Mesendoderm (in vitro differentiated cells): ENCODE results near the gene GSPT1.

Experiments
- DNase-seq: peaks from one replicate; pipeline ENCODE4 v3.0.0; 2013
- H2AK5ac ChIP-seq: 2 replicates; pipeline ENCODE4 v1.6.1; 2013; ENCODE audit warnings: low read length, inconsistent platforms
- H2BK120ac ChIP-seq: 2 replicates; pipeline ENCODE4 v1.6.1; 2013; ENCODE audit warnings: low read depth, mild to moderate bottlenecking, low read length, moderate library complexity, mixed read lengths
- H2BK15ac ChIP-seq: replicated peaks from 2 replicates; pipeline ENCODE4 v1.6.1; 2013; ENCODE audit warnings: low read depth, mild to moderate bottlenecking, moderate library complexity
- H2BK5ac ChIP-seq: 2 replicates; pipeline ENCODE4 v1.6.1; 2013; ENCODE audit warnings: low read length, inconsistent platforms
- H3K18ac ChIP-seq: 2 replicates; pipeline ENCODE4 v1.6.1; 2013; ENCODE audit warnings: mild to moderate bottlenecking, low read length, mixed read lengths
- H3K23ac ChIP-seq: one replicate; pipeline ENCODE4 v1.6.1; 2013; ENCODE audit warnings: low read length
- H3K27ac ChIP-seq: 2 replicates; pipeline ENCODE4 v1.5.1; 2013; ENCODE audit warnings: low read depth, mild to moderate bottlenecking, inconsistent platforms, low read length, moderate library complexity
- H3K27me3 ChIP-seq: 2 replicates; pipeline ENCODE4 v1.6.1; 2013; ENCODE audit warnings: low read length, control low read depth, mild to moderate bottlenecking, inconsistent platforms; ENCODE audit not compliant: insufficient read depth, poor library complexity
- H3K36me3 ChIP-seq: 2 replicates; pipeline ENCODE4 v1.6.1; 2013; ENCODE audit warnings: low read length, inconsistent platforms; ENCODE audit not compliant: control insufficient read depth, insufficient read depth
- H3K4ac ChIP-seq: one replicate; pipeline ENCODE4 v1.6.1; 2013; ENCODE audit warnings: low read depth, mild to moderate bottlenecking, low read length, moderate library complexity
- H3K4me1 ChIP-seq: 2 replicates; pipeline ENCODE4 v1.6.1; 2013; ENCODE audit warnings: low read depth, low read length, inconsistent platforms; ENCODE audit not compliant: control insufficient read depth
- H3K4me2 ChIP-seq: 2 replicates; pipeline ENCODE4 v1.6.1; 2013; ENCODE audit warnings: low read length
- H3K4me3 ChIP-seq: 2 replicates; pipeline ENCODE4 v1.5.1; 2013; ENCODE audit warnings: mild to moderate bottlenecking, low read length
- H3K56ac ChIP-seq: one replicate; pipeline ENCODE4 v1.6.1; 2013; ENCODE audit warnings: low read length
- H3K79me1 ChIP-seq: 2 replicates; pipeline ENCODE4 v1.6.1; 2013; ENCODE audit warnings: low read length, inconsistent platforms
- H3K79me2 ChIP-seq: 2 replicates; pipeline ENCODE4 v1.6.1; 2013; ENCODE audit warnings: mild to moderate bottlenecking, low read length; ENCODE audit not compliant: control insufficient read depth, insufficient read depth
- H3K9ac ChIP-seq: 2 replicates; pipeline ENCODE4 v1.6.1; 2013; ENCODE audit warnings: low read length, inconsistent platforms
- H4K5ac ChIP-seq: one replicate; pipeline ENCODE4 v1.6.1; 2013; ENCODE audit warnings: low read length
- H4K8ac ChIP-seq: one replicate; pipeline ENCODE4 v1.6.1; 2013; ENCODE audit warnings: low read depth, mild to moderate bottlenecking, control low read depth, low read length, moderate library complexity
- WGBS: extraction: QIAGEN DNeasy Blood & Tissue Kit; methylation state at CpG from one replicate; pipeline ENCODE4 v1.1.7; 2013; ENCODE audit warnings: low lambda C conversion rate, missing lambda C conversion rate; ENCODE audit not compliant: insufficient coverage; ENCODE audit errors: extremely low coverage; 5-methylcytosine and 5-hydroxymethylcytosine counted together

The GSPT1 gene

GRCh38 chr16:11875721-11876120, 40.0 kb downstream of the GSPT1 start:
- no peak overlapping the region for H3K18ac ChIP-seq
- H3K27me3 ChIP-seq, result no peaks in the 10 kb centered on the region
- H2AK5ac ChIP-seq, result no peak overlapping the region
- H3K9ac ChIP-seq, result no peak overlapping the region
- no peak overlapping the region for H4K8ac ChIP-seq
- H3K56ac ChIP-seq, result no peak overlapping the region
- no peak overlapping the region for H3K4ac ChIP-seq
- H2BK5ac ChIP-seq, result no peak overlapping the region
- H3K4me1 ChIP-seq, result no peaks in the 10 kb centered on the region
- no peak overlapping the region for H4K5ac ChIP-seq
- H2BK120ac ChIP-seq, result no peak overlapping the region
- no peak overlapping the region for H2BK15ac ChIP-seq
- no peaks in the 10 kb centered on the region for H3K79me2 ChIP-seq
- DNase-seq, result no peak
- H3K4me2 ChIP-seq, result no peak overlapping the region
- no peaks in the 10 kb centered on the region for H3K79me1 ChIP-seq
- H3K23ac ChIP-seq, result no peak overlapping the region
- no CpG with 5 or more reads among the region's 5 CpGs for WGBS
- no peak overlapping the region for H3K27ac ChIP-seq
- peaks cover 6% of the 10 kb centered on the region for H3K36me3 ChIP-seq
- H3K4me3 ChIP-seq, result no peak overlapping the region

- Histone ChIP-seq H3K18ac (no peak overlapping the region), H3K4ac (no peak overlapping the region), H2AK5ac (no peak overlapping the region), H3K36me3 (peaks cover 4% of the 10 kb centered on the region), H2BK120ac (no peak overlapping the region), H4K8ac (no peak overlapping the region), H3K9ac (no peak overlapping the region), H3K79me2 (no peaks in the 10 kb centered on the region), H2BK15ac (no peak overlapping the region), H3K56ac (no peak overlapping the region), H3K4me3 (no peak overlapping the region), H4K5ac (no peak overlapping the region), H3K23ac (no peak overlapping the region), H3K79me1 (no peaks in the 10 kb centered on the region), H3K27me3 (no peaks in the 10 kb centered on the region), H3K27ac (no peak overlapping the region), H3K4me2 (no peak overlapping the region), H2BK5ac (no peak overlapping the region), H3K4me1 (no peaks in the 10 kb centered on the region)
- DNase-seq, result peak; percentile 87
- WGBS, result no CpG with 5 or more reads among the region's 7 CpGs
Measured at GRCh38 chr16:11871193-11871592, 44.6 kb downstream of the GSPT1 start.

GRCh38 chr16:11870399-11870798, 45.4 kb downstream of the GSPT1 start:
- Histone ChIP-seq H3K56ac (no peak overlapping the region), H3K9ac (no peak overlapping the region), H4K8ac (no peak overlapping the region), H3K18ac (no peak overlapping the region), H3K27ac (no peak overlapping the region), H2AK5ac (no peak overlapping the region), H3K23ac (no peak overlapping the region), H3K4me2 (no peak overlapping the region), H3K27me3 (no peaks in the 10 kb centered on the region), H3K4ac (no peak overlapping the region), H2BK15ac (no peak overlapping the region), H3K36me3 (peaks cover 2% of the 10 kb centered on the region), H2BK5ac (no peak overlapping the region), H4K5ac (no peak overlapping the region), H3K79me2 (no peaks in the 10 kb centered on the region), H2BK120ac (no peak overlapping the region), H3K79me1 (no peaks in the 10 kb centered on the region), H3K4me1 (no peaks in the 10 kb centered on the region), H3K4me3 (no peak overlapping the region)
- no CpG with 5 or more reads among the region's 3 CpGs for WGBS
- no peak for DNase-seq

DNA sequence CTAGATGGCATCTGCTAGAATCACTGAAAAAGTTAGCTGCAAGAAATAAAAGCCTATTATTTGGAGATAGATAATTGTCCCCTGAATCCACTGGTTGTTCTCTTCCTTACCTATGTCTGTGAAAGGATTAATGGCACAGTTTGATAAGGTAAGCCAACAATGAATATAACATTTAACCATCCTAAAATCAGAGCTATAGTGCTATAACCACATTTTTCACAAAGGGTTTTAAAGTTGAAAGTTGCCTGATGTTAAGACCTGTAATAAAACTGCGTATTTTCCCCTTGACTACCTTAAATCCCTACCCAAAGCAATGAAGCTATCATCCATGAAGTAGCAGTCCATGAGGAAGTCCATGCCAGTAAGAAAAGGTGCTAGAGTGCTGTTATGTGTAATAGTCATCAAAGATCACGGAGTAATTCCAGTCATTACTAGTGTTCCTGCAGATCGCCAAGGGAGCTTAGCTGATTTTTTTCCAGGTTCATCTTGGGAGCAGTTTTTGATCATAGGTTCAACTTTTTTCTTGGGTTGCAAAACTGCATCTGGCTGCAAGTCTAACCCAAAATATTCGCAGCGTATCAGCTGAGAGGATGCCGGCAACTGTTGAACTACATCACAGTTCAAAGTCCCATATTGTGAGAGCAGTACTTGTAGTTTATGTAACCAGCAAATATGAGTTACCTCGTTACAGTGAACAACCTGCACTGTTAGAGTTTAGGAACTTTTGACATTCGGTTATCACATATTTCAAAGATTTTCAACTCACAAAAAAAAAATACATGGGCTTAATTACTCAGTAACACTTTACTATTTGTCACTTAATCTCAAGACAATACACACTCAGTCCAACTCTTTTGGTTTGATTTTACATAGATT, 46.2 kb downstream of the GSPT1 start:
- H3K4me3 ChIP-seq, result no peak overlapping the region
- H2BK5ac ChIP-seq, result no peak overlapping the region
- no peak overlapping the region for H3K18ac ChIP-seq
- WGBS, result no CpG with 5 or more reads among the region's 8 CpGs
- no peak overlapping the region for H3K27ac ChIP-seq
- no peak overlapping the region for H3K56ac ChIP-seq
- no peak overlapping the region for H3K4ac ChIP-seq
- H4K8ac ChIP-seq, result no peak overlapping the region
- H3K4me1 ChIP-seq, result no peaks in the 10 kb centered on the region
- H2BK15ac ChIP-seq, result no peak overlapping the region
- H3K4me2 ChIP-seq, result no peak overlapping the region
- DNase-seq, result no peak
- H2BK120ac ChIP-seq, result no peak overlapping the region
- no peak overlapping the region for H3K23ac ChIP-seq
- no peak overlapping the region for H4K5ac ChIP-seq
- no peaks in the 10 kb centered on the region for H3K79me2 ChIP-seq
- H2AK5ac ChIP-seq, result no peak overlapping the region
- H3K36me3 ChIP-seq, result peaks cover 2% of the 10 kb centered on the region
- H3K27me3 ChIP-seq, result no peaks in the 10 kb centered on the region
- no peaks in the 10 kb centered on the region for H3K79me1 ChIP-seq
- H3K9ac ChIP-seq, result no peak overlapping the region

GRCh38 chr16:11868412-11868980, 47.3 kb downstream of the GSPT1 start:
- Histone ChIP-seq H3K4ac (no peak overlapping the region), H3K4me3 (no peak overlapping the region), H3K79me2 (no peaks in the 10 kb centered on the region), H2BK15ac (no peak overlapping the region), H3K27ac (no peak overlapping the region), H3K23ac (no peak overlapping the region), H2AK5ac (no peak overlapping the region), H3K9ac (no peak overlapping the region), H3K56ac (no peak overlapping the region), H4K8ac (no peak overlapping the region), H3K4me1 (no peaks in the 10 kb centered on the region), H3K18ac (no peak overlapping the region), H3K4me2 (no peak overlapping the region), H4K5ac (no peak overlapping the region), H2BK120ac (no peak overlapping the region), H3K27me3 (no peaks in the 10 kb centered on the region), H3K79me1 (no peaks in the 10 kb centered on the region), H2BK5ac (no peak overlapping the region), H3K36me3 (peaks cover 2% of the 10 kb centered on the region)
- WGBS, result no CpG with 5 or more reads among the region's 2 CpGs
- no peak for DNase-seq
